Measurements from ENCODE around the gene PRRG2. TPM values are rescaled to one million over a fixed set of nuclear protein-coding genes. Genes with fewer than 3 reads are reported as not detected.

Gene PRRG2
- total RNA-seq, 1 experiment from 2014 or later = 0.64 TPM

DNA sequence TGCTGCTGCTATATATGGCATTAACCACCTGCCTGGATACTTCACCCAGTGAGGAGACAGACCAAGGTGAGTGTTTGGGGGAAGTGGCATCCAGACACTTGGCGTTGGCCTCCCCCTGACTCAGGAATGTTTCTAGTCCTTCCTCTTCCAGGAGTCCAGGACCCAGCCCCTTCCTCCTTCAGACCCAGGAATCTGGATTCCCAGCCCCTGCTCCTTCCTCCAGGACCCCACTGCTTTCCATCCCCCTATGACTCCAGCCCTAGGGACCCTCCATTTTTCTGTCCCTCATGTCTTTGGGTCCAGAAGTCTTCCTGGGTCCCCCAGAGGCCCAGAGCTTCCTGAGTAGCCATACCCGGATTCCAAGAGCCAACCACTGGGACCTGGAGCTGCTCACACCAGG is 2.1 kb downstream of the PRRG2 start:
- CTCF ChIA-PET = interaction anchor here (0.7 kb wide), 1 partner anchor 38 kb away, joined by 5 read pairs; no protein-coding TSS in a partner anchor
- intact Hi-C loops (cut with micrococcal nuclease; ENCODE audit: unreplicated experiment) = no loop called here

GRCh38 chr19:49585023-49585422 is 3.9 kb downstream of the PRRG2 start:
- Histone ChIP-seq H3K36me3 (ENCODE audit: control insufficient read depth, insufficient read depth, low read length) (peaks cover 4% of the 10 kb centered on the region; the same call in 1 of the 2 replicates), H3K4me1 (ENCODE audit: control insufficient read depth, insufficient read depth, low read length) (0 out of 2 replicates have a peak, but pooled peaks cover 2% of the 10 kb centered on the region), H3K9me3 (ENCODE audit: control insufficient read depth, insufficient read depth, low read depth, low read length) (no peaks in the 10 kb centered on the region), H3K27me3 (ENCODE audit: control insufficient read depth, insufficient read depth, low read length) (no peaks in the 10 kb centered on the region), H3K27ac (ENCODE audit: low read length) (no peak overlapping the region), H3K4me3 (ENCODE audit: low read depth in 2 of 2, low read length in 2 of 2) (no peak overlapping the region)
- ATAC-seq (no peak), DNase-seq (ENCODE audit: low read depth, low spot score) (no peak)
- ChIA-PET CTCF (no interaction called here), POLR2A (no interaction called here)
- BruUV-seq (replicated peaks) = no TSS peak
- in situ Hi-C loops (cut with HindIII; ENCODE audit: low pct_unique_long_range_greater_than_20kb, low sequenced_read_pairs) (no loop called here), intact Hi-C loops (cut with micrococcal nuclease; ENCODE audit: unreplicated experiment) (no loop called here)
- TF ChIP-seq CTCF (IDR thresholded peaks at IDR 0.05) = no peak
- TF ChIP-seq REST (IDR thresholded peaks at IDR 0.05; ENCODE audit: insufficient read depth in 1 of 2, low read depth in 2 of 2, low read length in 1 of 2) = no peak
- TF ChIP-seq POLR2AphosphoS5 (IDR thresholded peaks at IDR 0.05; ENCODE audit: low read depth, low read length) = no peak
- no peak for TF ChIP-seq SIN3A (IDR thresholded peaks at IDR 0.05; ENCODE audit: borderline replicate concordance, insufficient read depth, low read depth, low read length)
- TF ChIP-seq TCF7L2 (IDR thresholded peaks at IDR 0.05; ENCODE audit: low read depth, low read length) = no peak

More for the DNA sequence above, 2.1 kb downstream of the PRRG2 start:
- DNase-seq (ENCODE audit: low read depth, low spot score) (no peak), ATAC-seq (no peak)
- Histone ChIP-seq H3K36me3 (ENCODE audit: control insufficient read depth, insufficient read depth, low read length) (peaks cover 7% of the 10 kb centered on the region), H3K9me3 (ENCODE audit: control insufficient read depth, insufficient read depth, low read depth, low read length) (no peaks in the 10 kb centered on the region), H3K4me3 (ENCODE audit: low read depth in 2 of 2, low read length in 2 of 2) (no peak overlapping the region), H3K4me1 (ENCODE audit: control insufficient read depth, insufficient read depth, low read length) (peaks cover 5% of the 10 kb centered on the region; the same call in 1 of the 2 replicates), H3K27me3 (ENCODE audit: control insufficient read depth, insufficient read depth, low read length) (no peaks in the 10 kb centered on the region), H3K27ac (ENCODE audit: low read length) (no peak overlapping the region)
- no TSS peak for BruUV-seq (replicated peaks)
- TF ChIP-seq SIN3A (IDR thresholded peaks at IDR 0.05; ENCODE audit: borderline replicate concordance, insufficient read depth, low read depth, low read length) = no peak
- no peak for TF ChIP-seq POLR2AphosphoS5 (IDR thresholded peaks at IDR 0.05; ENCODE audit: low read depth, low read length)
- no peak for TF ChIP-seq TCF7L2 (IDR thresholded peaks at IDR 0.05; ENCODE audit: low read depth, low read length)
- no peak for TF ChIP-seq CTCF (IDR thresholded peaks at IDR 0.05)
- no peak for TF ChIP-seq REST (IDR thresholded peaks at IDR 0.05; ENCODE audit: insufficient read depth in 1 of 2, low read depth in 2 of 2, low read length in 1 of 2)
- POLR2A ChIA-PET = no interaction called here
- in situ Hi-C loops (cut with HindIII; ENCODE audit: low pct_unique_long_range_greater_than_20kb, low sequenced_read_pairs) = no loop called here
